GM13976 (cell line): ENCODE results near the gene CSMD2.

Experiments used
- DNase-seq: peaks from one replicate; pipeline ENCODE4 v3.0.0; 2012; ENCODE audit warnings: low spot score
- in situ Hi-C: fragments of 300-500 bp; cut with MboI; formaldehyde crosslinking; loops from one replicate; pipeline ENCODE4 v1.12.0; 2022; ENCODE audit warnings: low sequenced_read_pairs, mixed read lengths, inconsistent platforms; ENCODE audit not compliant: unreplicated experiment
- TF ChIP-seq, protein P1 (sequence below): IDR thresholded peaks from 2 replicates; pipeline ENCODE4 v1.5.1; 2012; ENCODE audit warnings: borderline replicate concordance, mild to moderate bottlenecking; ENCODE audit not compliant: insufficient read depth; ENCODE audit errors: extremely low read depth, missing control alignments, control extremely low read depth

The CSMD2 gene

DNA sequence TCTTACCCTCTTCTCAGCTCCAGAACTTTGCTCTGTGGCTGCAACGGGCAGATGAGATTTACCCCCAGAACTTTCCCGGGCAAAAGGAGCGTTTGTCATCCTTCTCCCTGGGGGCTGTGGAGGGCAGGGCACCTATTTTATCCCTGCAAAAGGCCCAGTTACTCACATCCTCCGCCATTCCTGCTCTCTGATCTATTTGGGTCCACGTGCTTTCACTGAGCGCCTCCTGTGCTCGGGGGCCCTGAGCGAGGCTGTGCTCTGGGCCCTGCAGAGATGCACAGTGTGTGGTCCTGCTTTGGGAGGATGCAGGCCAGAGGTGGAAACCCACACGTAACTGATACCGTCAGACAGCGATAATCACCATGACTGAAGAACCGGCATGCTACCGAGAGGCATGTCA, 2.4 kb upstream of the CSMD2 start:
- in situ Hi-C loops: no loop called here
- TF ChIP-seq, protein P1, sequence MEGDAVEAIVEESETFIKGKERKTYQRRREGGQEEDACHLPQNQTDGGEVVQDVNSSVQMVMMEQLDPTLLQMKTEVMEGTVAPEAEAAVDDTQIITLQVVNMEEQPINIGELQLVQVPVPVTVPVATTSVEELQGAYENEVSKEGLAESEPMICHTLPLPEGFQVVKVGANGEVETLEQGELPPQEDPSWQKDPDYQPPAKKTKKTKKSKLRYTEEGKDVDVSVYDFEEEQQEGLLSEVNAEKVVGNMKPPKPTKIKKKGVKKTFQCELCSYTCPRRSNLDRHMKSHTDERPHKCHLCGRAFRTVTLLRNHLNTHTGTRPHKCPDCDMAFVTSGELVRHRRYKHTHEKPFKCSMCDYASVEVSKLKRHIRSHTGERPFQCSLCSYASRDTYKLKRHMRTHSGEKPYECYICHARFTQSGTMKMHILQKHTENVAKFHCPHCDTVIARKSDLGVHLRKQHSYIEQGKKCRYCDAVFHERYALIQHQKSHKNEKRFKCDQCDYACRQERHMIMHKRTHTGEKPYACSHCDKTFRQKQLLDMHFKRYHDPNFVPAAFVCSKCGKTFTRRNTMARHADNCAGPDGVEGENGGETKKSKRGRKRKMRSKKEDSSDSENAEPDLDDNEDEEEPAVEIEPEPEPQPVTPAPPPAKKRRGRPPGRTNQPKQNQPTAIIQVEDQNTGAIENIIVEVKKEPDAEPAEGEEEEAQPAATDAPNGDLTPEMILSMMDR: no peak
- DNase-seq: no peak

DNA sequence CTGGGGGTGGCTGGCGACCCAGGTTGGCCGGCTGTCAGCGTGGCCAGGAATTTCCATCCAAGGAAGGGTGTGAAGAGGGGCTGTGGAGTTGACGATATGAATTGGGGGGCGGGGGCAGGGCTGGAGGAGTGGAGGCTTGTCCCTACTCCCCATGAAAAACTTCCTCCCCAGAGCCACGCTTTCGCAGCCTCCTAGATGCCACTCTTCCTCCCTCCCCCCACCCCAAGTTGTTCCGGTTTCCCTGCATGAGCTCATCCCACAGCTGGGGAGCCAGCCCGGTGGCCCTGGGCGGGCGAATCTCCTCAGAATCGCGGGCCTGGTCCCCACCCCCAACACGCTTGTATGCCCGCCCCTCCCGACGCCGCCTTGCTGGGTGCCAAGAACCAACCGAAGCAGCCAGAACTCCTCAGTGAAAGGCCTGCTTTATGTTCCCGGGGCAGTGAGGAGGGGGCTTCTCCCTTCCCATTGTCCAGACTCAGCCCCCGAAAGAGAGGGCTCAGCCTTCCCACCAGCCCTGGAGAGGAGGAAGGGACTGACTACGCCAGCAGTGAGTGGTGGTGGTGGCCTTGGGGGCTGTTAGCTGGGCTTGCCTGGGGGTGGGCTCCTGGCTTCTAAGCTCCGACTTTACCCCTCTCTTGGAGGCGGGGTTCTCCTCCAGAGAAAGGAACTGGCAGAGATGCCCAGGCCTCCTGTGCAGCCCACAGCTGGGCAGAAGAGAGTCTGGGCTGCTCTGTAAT, 1.8 kb upstream of the CSMD2 start:
- in situ Hi-C loops: no loop called here
- no peak for DNase-seq
- TF ChIP-seq, protein P1: no peak

DNA sequence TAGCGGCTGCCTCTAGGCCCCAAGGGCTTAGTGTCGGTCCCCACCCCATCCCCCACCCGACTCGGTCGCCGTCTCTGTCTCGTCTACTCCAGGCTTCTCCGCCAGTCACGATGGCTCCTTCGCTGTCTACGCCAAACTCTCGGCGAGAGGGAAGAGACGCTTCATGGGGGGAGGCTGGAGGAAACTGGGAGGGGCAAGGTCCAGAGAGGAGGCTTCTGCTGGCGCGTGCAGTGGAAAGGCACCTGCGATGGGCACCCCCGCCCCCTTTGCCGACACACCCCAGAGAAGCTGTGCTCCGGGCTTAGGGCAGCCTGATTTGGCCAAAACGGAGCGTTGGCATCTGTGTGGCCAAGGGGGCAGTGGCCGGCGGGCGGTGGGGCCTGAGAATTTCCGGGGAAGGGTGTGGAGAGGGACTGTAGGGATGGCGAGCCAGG, 1.2 kb upstream of the CSMD2 start:
- no peak for DNase-seq
- in situ Hi-C loops: no loop called here
- TF ChIP-seq, protein P1: no peak

DNA sequence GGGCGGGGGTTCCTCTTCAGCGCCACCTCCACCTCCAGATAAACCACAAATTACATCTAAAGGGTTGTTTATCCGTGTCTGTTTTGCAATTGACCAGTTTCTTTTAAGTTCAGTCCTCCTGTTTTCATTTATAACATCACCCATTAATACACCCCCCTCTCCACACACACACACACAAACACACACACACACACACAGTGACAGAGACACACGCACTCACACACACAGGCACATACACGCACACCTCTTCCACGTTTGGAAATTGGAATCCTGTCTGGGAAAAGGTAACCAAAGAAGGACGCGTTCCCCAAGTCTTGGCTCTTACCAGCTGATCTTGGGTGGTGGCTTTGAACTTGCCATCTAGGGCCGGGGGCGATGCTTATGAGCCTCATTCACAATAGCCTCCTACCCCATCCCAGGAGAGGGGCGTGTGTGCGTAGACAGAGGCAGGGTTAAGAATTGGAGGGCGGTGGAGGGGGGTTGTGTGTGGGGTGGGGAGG, 442 bp upstream of the CSMD2 start:
- TF ChIP-seq, protein P1: no peak
- in situ Hi-C loops: no loop called here
- DNase-seq: no peak

DNA sequence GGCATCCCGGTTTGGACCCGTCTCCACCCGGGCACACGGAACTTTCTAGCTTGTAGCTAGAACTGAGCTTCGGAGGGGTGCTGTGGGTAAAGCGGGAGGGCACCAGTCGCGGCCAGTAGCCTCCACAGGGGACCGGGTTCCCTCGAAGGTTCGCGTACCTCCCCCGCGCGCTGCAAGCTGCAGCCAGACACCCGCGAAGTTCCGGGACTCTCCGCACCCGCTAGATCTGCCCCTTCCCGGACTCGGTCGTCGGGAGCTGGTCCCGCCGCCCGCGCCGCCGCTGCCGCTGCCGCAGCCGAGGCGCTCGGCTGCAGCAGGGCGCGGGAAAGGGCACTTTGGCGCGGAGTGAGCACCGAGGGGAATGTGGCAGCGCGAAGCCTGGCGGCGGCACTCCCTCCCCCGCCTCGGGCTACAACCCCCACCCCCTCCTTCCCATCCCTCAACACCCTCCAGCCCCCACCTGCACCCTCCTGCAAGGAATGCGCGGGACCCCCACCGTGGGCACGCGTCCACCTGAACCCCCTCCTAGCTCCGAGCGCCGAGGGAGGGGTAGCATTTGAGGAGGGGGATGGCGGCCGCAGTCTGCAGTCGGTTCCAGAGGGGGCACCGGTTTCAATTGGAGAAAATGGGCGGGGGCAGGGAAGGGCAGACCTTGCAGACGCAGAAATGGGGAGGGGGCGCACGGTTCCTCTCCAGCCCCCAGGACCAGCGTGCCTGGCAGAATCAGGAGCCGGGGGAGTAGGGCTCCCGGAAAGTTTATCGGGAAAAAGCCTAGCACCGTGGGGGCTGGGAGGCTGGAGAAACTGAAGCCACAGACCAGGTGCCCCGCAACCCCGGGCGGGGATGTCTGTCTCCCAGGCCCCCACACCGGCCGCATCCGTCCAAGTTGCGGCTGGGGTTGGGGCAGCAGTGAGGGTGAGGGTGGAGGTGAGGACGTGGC, 968 bp downstream of the CSMD2 start:
- TF ChIP-seq, protein P1: no peak
- DNase-seq: peak; percentile 48
- in situ Hi-C loops: no loop called here
